ENCODE data around the gene PIK3CA. TPM values are rescaled to one million over a fixed set of nuclear protein-coding genes. Genes with fewer than 3 reads are reported as not detected.

PIK3CA gene
- total RNA-seq, 1 experiment from 2014 or later = 12.0 TPM

- Histone ChIP-seq H2BK20ac (ENCODE audit: low read depth, low read length, poor library complexity, severe bottlenecking) (no peak overlapping the region), H3K9ac (ENCODE audit: extremely low read depth, insufficient read length, low read length) (no peak overlapping the region), H3T11ph (ENCODE audit: low read length) (no peak overlapping the region), H3K23ac (ENCODE audit: insufficient read length, low read depth, low read length) (no peak overlapping the region), H2AFZ (ENCODE audit: low read length) (no peak overlapping the region), H3K27ac (ENCODE audit: insufficient read length, low read depth, low read length) (no peak overlapping the region), H2BK120ac (ENCODE audit: low read depth, low read length, poor library complexity, severe bottlenecking) (no peak overlapping the region), H3K4me1 (ENCODE audit: insufficient read depth, low read length) (peaks cover 4% of the 10 kb centered on the region; the same call in 1 of the 2 replicates), H3K79me1 (ENCODE audit: insufficient read depth, low read depth, low read length, poor library complexity, severe bottlenecking) (no peaks in the 10 kb centered on the region), H3K23me2 (ENCODE audit: insufficient read length, low read depth, low read length, poor library complexity, severe bottlenecking) (no peaks in the 10 kb centered on the region), H4K20me1 (ENCODE audit: control insufficient read depth, insufficient read depth, insufficient read length) (no peaks in the 10 kb centered on the region), H3K18ac (ENCODE audit: insufficient read length, low read depth, low read length) (no peak overlapping the region), H4K91ac (ENCODE audit: insufficient read length, low read depth, low read length) (no peak overlapping the region), H2BK15ac (ENCODE audit: low read depth, low read length) (no peak overlapping the region), H3K56ac (ENCODE audit: insufficient read length, low read depth, low read length) (no peak overlapping the region), H3K4me2 (ENCODE audit: insufficient read depth, insufficient read length, low read length) (no peak overlapping the region), H4K8ac (replicated peaks; ENCODE audit: insufficient read length, low read depth, low read length) (no peak overlapping the region), H4K5ac (ENCODE audit: insufficient read length, low read depth, low read length) (no peak overlapping the region), H2BK12ac (ENCODE audit: insufficient read length, low read depth, low read length) (no peak overlapping the region), H3K14ac (ENCODE audit: insufficient read depth, low read length) (no peak overlapping the region), H2AK5ac (ENCODE audit: insufficient read length, low read length) (no peak overlapping the region), H3K79me2 (ENCODE audit: insufficient read depth, low read length) (no peaks in the 10 kb centered on the region), H3K9me3 (ENCODE audit: control insufficient read depth, low read depth, low read length) (no peaks in the 10 kb centered on the region), H3K4ac (ENCODE audit: low read depth, low read length) (no peak overlapping the region), H3K27me3 (ENCODE audit: insufficient read depth, low read length) (no peaks in the 10 kb centered on the region), H2BK5ac (ENCODE audit: insufficient read length, low read length) (no peak overlapping the region)
- DNase-seq = peak; percentile 35
- H3K4me1 Mint-ChIP-seq = peaks cover 33 to 39% of the 10 kb centered on the region in 2 experiments
- H3K27ac Mint-ChIP-seq = peak overlapping the region; percentile 20 to 66 (median 42); a peak in 5 of 7 replicates
- H3K27me3 Mint-ChIP-seq (ENCODE audit: low read depth) = no peaks in the 10 kb centered on the region
- H3K9me3 Mint-ChIP-seq = no peaks in the 10 kb centered on the region
- WGBS (ENCODE audit: extremely low coverage, insufficient read length, low lambda C conversion rate) = no CpG with 5 or more reads among the region's 4 CpGs
- TF ChIP-seq CTCF (conservative IDR thresholded peaks at IDR 0.05) = no peak
- H3K36me3 Mint-ChIP-seq (ENCODE audit: insufficient read depth in 1 of 3, low read depth in 3 of 3) = 0 out of 7 replicates have a peak, but pooled peaks cover 0 to 3% (median 0%) of the 10 kb centered on the region in 3 experiments
- H3K4me3 Mint-ChIP-seq = no peak overlapping the region
These were observed 46.8 kb downstream of the PIK3CA start for GRCh38 chr3:179194931-179195330.

Data from H9 (cell line).